Kidney epithelial cell (primary cell): ENCODE results near the gene CELA2B. TPM values are rescaled to one million over a fixed set of nuclear protein-coding genes. Genes with fewer than 3 reads are reported as not detected.

Experiments
- DNase-seq: peaks from one replicate; pipeline ENCODE4 v3.0.0-alpha.2; 2010; ENCODE audit warnings: low read depth
- H3K27me3 ChIP-seq: 2 replicates; pipeline ENCODE4 v1.6.0; 2011; ENCODE audit warnings: low read length; ENCODE audit not compliant: control insufficient read depth, insufficient read depth
- H3K36me3 ChIP-seq: 2 replicates; pipeline ENCODE4 v1.5.1; 2011; ENCODE audit warnings: low read length; ENCODE audit not compliant: control insufficient read depth, insufficient read depth
- H3K4me3 ChIP-seq: 2 replicates; pipeline ENCODE4 v1.5.1; 2011; ENCODE audit warnings: low read depth, mild to moderate bottlenecking, control low read depth, low read length
- total RNA-seq: library from RNA; depleted of rRNA; stranded (reverse); fragments of >200 nt; gene quantifications from 2 replicates; pipeline ENCODE4 v1.2.3, GENCODE V29; 2015
- TF ChIP-seq, protein P1 (sequence below): IDR thresholded peaks from 2 replicates; pipeline ENCODE4 v1.5.1; 2011; ENCODE audit warnings: mild to moderate bottlenecking, moderate library complexity, low read length, control low read depth, inconsistent platforms; ENCODE audit not compliant: insufficient read depth, poor library complexity, severe bottlenecking

CELA2B gene
- total RNA-seq, 1 donor from 2014 or later: not detected

DNA sequence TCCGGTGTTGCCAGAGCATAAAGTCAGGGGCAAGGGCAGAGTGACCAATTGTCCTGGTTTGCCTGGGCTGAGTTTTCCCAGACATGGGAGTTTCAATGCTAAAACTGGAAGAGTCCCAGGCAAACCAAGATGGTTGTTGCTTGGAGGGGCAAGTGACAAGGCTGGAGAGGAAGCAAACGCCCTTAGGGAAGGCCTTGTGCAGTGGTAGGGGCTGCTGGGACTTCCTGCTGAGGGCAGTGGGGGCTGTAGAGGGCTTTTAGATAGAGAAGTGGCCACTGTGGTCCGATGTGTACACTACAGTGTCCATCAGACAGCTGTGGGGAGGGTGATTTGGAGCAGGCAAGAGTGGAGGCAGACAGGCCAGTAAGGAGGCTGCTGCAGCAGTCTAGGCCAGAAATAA is 26.3 kb upstream of the CELA2B start:
- no peak for DNase-seq
- no peak overlapping the region for H3K4me3 ChIP-seq
- no peaks in the 10 kb centered on the region for H3K36me3 ChIP-seq
- TF ChIP-seq, protein P1, sequence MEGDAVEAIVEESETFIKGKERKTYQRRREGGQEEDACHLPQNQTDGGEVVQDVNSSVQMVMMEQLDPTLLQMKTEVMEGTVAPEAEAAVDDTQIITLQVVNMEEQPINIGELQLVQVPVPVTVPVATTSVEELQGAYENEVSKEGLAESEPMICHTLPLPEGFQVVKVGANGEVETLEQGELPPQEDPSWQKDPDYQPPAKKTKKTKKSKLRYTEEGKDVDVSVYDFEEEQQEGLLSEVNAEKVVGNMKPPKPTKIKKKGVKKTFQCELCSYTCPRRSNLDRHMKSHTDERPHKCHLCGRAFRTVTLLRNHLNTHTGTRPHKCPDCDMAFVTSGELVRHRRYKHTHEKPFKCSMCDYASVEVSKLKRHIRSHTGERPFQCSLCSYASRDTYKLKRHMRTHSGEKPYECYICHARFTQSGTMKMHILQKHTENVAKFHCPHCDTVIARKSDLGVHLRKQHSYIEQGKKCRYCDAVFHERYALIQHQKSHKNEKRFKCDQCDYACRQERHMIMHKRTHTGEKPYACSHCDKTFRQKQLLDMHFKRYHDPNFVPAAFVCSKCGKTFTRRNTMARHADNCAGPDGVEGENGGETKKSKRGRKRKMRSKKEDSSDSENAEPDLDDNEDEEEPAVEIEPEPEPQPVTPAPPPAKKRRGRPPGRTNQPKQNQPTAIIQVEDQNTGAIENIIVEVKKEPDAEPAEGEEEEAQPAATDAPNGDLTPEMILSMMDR: no peak
- H3K27me3 ChIP-seq: peaks cover 3% of the 10 kb centered on the region

DNA sequence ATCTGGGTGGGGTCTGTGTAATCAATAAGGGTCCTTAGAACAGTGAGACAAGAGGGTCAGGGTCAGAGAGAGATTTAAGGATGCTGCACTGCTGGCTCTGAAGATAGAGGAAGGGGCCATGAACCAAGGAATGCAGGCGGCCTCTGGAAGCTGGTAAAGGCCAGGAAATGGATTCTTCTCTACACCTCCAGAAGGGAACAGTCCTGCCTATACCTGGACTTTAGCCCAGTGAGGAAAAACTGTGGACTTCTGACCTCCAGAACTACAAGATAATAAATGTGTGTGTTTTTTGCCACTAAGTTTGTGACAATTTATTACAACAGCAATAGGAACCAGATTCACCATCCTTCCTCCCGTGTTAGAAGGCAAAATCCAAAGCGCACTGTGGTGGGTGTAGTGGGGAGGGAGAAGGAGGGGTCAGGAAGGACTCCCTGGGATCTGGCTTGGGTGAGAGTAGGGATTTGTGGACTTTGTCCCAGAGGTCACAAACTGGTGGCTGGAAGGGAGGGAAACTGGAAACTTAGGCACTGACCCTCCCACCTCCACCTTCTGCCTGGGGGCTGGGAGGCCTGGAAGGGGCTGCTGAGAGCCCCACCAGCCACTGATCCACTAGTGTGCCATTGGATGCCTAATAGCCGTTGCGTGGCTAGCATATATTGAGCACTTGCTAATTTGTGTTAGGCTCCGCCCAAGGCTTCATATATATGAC is 24.7 kb upstream of the CELA2B start:
- DNase-seq: no peak
- no peaks in the 10 kb centered on the region for H3K27me3 ChIP-seq
- TF ChIP-seq, protein P1: no peak
- H3K4me3 ChIP-seq: no peak overlapping the region
- no peaks in the 10 kb centered on the region for H3K36me3 ChIP-seq

DNA sequence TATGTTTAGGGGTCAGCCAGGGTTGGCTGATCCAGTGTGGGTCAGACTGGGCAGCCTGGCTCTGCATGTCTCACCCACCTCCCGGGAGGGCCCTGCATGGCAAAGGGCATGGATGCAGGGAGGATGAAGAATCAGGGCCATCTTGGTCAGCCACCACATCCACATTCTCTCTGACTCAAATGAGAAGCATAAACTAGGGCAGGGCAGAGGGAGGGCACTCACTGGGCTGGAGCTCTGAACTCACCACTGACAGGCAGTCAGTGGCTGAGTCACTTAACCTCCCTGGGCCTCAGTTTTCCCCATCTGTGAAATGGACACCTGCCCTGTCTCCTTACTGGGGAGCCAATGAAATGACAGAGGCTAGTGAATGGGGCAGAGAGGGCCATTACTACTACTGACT is 23.7 kb upstream of the CELA2B start:
- DNase-seq: no peak
- Histone ChIP-seq H3K36me3 (no peaks in the 10 kb centered on the region), H3K4me3 (no peak overlapping the region), H3K27me3 (no peaks in the 10 kb centered on the region)
- TF ChIP-seq, protein P1: no peak

DNA sequence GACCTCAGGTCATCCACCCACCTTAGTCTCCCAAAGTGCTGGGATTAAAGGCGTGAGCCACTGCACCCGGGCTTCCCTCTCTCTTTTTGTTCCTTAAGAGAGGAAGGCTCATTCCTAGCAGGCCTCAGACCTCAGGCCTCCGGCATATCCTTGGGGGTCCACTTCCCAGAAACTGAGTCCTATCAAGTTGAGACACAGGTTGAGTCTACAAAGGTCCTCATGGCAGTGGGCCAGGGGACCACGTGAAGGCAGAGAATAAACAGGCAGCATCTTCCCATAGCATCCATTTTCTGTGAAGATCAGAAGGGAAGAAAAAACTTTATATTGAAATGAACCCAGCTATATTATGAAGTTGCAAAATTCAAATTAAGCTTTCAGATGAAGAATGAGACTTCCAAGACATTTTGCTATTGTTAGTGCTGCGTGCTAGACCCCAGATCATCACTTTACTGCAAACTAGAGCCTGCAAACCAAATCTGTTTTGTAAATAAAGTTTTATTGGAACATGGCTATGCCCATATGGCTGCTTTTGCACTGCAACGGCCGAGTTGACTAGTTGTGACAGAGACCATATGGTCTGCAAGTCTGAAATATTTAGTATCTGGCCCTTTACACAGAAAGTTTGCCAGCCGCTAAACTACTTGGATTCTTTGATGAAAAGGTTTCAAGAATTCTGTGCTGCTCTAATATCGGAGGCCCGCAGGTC is 22.9 kb upstream of the CELA2B start:
- no peaks in the 10 kb centered on the region for H3K36me3 ChIP-seq
- no peak for DNase-seq
- TF ChIP-seq, protein P1: no peak
- H3K27me3 ChIP-seq: no peaks in the 10 kb centered on the region
- H3K4me3 ChIP-seq: no peak overlapping the region

DNA sequence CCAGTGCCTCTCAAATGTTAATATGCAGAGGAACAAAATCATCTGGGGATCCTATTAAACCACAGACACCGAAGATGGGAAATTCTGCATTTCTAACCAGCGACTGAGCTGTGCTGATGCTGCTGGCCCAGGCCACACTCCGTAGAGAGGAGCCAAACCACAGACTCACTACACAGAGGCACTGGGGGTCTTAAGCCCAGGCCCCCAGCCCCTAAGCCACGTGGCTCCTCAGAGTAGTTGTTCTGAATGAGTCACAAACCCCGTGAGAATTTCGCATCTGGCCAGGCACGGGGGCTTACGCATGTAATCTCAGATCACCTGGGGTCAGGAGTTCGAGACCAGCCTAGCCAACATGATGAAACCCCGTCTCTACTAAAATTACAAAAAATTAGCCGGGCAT is 22.2 kb upstream of the CELA2B start:
- TF ChIP-seq, protein P1: no peak
- H3K4me3 ChIP-seq: no peak overlapping the region
- DNase-seq: no peak
- H3K27me3 ChIP-seq: no peaks in the 10 kb centered on the region
- H3K36me3 ChIP-seq: no peaks in the 10 kb centered on the region
